ENCODE measurements around the gene ADGRL4. TPM values are rescaled to one million over a fixed set of nuclear protein-coding genes. Genes with fewer than 3 reads are reported as not detected.

The ADGRL4 gene
- total and polyA plus RNA-seq, 2 experiments from 2014 or later: 0.24 to 0.32 TPM

DNA sequence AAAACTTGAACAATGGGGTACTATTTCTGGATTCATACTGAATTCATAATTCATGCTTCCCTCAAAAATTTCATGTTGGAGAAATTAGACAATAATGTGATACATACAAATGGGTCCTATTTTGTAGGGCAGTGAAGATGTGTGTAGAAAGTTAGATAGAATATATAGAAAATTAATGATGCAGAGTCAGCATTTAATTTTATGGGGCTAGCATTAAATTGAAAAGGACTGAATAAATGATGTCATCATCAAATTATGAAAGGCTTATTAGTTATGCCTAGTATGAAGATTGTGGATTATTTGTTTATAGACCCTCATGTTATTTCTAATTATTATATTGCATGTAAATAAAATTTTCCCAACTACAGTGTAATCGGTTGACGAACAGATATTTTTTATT, 119.1 kb downstream of the ADGRL4 start:
- no peaks in the 10 kb centered on the region for H3K4me1 ChIP-seq (ENCODE audit: insufficient read depth)
- no peak overlapping the region for H3K27ac Mint-ChIP-seq
- H3K4me1 Mint-ChIP-seq: peaks cover 13% of the 10 kb centered on the region
- H3F3A ChIP-seq (replicated peaks; ENCODE audit: low read depth): no peaks in the 10 kb centered on the region
- no peaks in the 10 kb centered on the region for H3K27me3 ChIP-seq (ENCODE audit: insufficient read depth)
- no peaks in the 10 kb centered on the region for H3K9me2 ChIP-seq (ENCODE audit: insufficient read depth)
- H4K20me1 ChIP-seq (replicated peaks; ENCODE audit: insufficient read depth): no peaks in the 10 kb centered on the region
- H3K36me3 Mint-ChIP-seq (ENCODE audit: low read depth): no peaks in the 10 kb centered on the region
- H3K79me2 ChIP-seq (replicated peaks; ENCODE audit: insufficient read depth): no peaks in the 10 kb centered on the region
- no peaks in the 10 kb centered on the region for H3K36me3 ChIP-seq (ENCODE audit: insufficient read depth)
- H2AFZ ChIP-seq: no peak overlapping the region
- ATAC-seq (no peak), DNase-seq (ENCODE audit: low spot score) (no peak)
- H3K4me3 ChIP-seq: no peak overlapping the region
- no peak overlapping the region for H3K27ac ChIP-seq (ENCODE audit: low read depth)
- H3K27me3 Mint-ChIP-seq (ENCODE audit: insufficient read depth, low read depth, poor library complexity): peaks cover 2% of the 10 kb centered on the region
- TF ChIP-seq, protein P1, sequence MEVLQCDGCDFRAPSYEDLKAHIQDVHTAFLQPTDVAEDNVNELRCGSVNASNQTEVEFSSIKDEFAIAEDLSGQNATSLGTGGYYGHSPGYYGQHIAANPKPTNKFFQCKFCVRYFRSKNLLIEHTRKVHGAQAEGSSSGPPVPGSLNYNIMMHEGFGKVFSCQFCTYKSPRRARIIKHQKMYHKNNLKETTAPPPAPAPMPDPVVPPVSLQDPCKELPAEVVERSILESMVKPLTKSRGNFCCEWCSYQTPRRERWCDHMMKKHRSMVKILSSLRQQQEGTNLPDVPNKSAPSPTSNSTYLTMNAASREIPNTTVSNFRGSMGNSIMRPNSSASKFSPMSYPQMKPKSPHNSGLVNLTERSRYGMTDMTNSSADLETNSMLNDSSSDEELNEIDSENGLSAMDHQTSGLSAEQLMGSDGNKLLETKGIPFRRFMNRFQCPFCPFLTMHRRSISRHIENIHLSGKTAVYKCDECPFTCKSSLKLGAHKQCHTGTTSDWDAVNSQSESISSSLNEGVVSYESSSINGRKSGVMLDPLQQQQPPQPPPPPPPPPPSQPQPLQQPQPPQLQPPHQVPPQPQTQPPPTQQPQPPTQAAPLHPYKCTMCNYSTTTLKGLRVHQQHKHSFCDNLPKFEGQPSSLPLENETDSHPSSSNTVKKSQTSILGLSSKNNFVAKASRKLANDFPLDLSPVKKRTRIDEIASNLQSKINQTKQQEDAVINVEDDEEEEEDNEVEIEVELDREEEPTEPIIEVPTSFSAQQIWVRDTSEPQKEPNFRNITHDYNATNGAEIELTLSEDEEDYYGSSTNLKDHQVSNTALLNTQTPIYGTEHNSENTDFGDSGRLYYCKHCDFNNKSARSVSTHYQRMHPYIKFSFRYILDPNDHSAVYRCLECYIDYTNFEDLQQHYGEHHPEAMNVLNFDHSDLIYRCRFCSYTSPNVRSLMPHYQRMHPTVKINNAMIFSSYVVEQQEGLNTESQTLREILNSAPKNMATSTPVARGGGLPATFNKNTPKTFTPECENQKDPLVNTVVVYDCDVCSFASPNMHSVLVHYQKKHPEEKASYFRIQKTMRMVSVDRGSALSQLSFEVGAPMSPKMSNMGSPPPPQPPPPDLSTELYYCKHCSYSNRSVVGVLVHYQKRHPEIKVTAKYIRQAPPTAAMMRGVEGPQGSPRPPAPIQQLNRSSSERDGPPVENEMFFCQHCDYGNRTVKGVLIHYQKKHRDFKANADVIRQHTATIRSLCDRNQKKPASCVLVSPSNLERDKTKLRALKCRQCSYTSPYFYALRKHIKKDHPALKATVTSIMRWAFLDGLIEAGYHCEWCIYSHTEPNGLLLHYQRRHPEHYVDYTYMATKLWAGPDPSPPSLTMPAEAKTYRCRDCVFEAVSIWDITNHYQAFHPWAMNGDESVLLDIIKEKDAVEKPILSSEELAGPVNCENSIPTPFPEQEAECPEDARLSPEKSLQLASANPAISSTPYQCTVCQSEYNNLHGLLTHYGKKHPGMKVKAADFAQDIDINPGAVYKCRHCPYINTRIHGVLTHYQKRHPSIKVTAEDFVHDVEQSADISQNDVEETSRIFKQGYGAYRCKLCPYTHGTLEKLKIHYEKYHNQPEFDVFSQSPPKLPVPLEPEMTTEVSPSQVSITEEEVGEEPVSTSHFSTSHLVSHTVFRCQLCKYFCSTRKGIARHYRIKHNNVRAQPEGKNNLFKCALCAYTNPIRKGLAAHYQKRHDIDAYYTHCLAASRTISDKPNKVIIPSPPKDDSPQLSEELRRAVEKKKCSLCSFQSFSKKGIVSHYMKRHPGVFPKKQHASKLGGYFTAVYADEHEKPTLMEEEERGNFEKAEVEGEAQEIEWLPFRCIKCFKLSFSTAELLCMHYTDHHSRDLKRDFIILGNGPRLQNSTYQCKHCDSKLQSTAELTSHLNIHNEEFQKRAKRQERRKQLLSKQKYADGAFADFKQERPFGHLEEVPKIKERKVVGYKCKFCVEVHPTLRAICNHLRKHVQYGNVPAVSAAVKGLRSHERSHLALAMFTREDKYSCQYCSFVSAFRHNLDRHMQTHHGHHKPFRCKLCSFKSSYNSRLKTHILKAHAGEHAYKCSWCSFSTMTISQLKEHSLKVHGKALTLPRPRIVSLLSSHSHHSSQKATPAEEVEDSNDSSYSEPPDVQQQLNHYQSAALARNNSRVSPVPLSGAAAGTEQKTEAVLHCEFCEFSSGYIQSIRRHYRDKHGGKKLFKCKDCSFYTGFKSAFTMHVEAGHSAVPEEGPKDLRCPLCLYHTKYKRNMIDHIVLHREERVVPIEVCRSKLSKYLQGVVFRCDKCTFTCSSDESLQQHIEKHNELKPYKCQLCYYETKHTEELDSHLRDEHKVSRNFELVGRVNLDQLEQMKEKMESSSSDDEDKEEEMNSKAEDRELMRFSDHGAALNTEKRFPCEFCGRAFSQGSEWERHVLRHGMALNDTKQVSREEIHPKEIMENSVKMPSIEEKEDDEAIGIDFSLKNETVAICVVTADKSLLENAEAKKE (CRISPR knock-in tag; IDR thresholded peaks at IDR 0.05): no peak
- no peak for TF ChIP-seq ZNF114 (CRISPR knock-in tag; IDR thresholded peaks at IDR 0.05)
- no peak for TF ChIP-seq STAT1 (IDR thresholded peaks at IDR 0.05; ENCODE audit: unreplicated experiment)
- TF ChIP-seq, protein P2, sequence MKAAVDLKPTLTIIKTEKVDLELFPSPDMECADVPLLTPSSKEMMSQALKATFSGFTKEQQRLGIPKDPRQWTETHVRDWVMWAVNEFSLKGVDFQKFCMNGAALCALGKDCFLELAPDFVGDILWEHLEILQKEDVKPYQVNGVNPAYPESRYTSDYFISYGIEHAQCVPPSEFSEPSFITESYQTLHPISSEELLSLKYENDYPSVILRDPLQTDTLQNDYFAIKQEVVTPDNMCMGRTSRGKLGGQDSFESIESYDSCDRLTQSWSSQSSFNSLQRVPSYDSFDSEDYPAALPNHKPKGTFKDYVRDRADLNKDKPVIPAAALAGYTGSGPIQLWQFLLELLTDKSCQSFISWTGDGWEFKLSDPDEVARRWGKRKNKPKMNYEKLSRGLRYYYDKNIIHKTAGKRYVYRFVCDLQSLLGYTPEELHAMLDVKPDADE (IDR thresholded peaks at IDR 0.05): no peak
- TF ChIP-seq NANOG (IDR thresholded peaks at IDR 0.05; ENCODE audit: borderline replicate concordance): no peak
- TF ChIP-seq, protein P3, sequence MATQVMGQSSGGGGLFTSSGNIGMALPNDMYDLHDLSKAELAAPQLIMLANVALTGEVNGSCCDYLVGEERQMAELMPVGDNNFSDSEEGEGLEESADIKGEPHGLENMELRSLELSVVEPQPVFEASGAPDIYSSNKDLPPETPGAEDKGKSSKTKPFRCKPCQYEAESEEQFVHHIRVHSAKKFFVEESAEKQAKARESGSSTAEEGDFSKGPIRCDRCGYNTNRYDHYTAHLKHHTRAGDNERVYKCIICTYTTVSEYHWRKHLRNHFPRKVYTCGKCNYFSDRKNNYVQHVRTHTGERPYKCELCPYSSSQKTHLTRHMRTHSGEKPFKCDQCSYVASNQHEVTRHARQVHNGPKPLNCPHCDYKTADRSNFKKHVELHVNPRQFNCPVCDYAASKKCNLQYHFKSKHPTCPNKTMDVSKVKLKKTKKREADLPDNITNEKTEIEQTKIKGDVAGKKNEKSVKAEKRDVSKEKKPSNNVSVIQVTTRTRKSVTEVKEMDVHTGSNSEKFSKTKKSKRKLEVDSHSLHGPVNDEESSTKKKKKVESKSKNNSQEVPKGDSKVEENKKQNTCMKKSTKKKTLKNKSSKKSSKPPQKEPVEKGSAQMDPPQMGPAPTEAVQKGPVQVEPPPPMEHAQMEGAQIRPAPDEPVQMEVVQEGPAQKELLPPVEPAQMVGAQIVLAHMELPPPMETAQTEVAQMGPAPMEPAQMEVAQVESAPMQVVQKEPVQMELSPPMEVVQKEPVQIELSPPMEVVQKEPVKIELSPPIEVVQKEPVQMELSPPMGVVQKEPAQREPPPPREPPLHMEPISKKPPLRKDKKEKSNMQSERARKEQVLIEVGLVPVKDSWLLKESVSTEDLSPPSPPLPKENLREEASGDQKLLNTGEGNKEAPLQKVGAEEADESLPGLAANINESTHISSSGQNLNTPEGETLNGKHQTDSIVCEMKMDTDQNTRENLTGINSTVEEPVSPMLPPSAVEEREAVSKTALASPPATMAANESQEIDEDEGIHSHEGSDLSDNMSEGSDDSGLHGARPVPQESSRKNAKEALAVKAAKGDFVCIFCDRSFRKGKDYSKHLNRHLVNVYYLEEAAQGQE (IDR thresholded peaks at IDR 0.05; ENCODE audit: unreplicated experiment): no peak
- no peak for TF ChIP-seq JUNB (IDR thresholded peaks at IDR 0.05; ENCODE audit: unreplicated experiment)
- TF ChIP-seq CREB1 (CRISPR knock-in tag; IDR thresholded peaks at IDR 0.05; ENCODE audit: low read depth): no peak
- TF ChIP-seq ZNF331 (CRISPR knock-in tag; IDR thresholded peaks at IDR 0.05; ENCODE audit: low read depth): no peak
- TF ChIP-seq, protein P4, sequence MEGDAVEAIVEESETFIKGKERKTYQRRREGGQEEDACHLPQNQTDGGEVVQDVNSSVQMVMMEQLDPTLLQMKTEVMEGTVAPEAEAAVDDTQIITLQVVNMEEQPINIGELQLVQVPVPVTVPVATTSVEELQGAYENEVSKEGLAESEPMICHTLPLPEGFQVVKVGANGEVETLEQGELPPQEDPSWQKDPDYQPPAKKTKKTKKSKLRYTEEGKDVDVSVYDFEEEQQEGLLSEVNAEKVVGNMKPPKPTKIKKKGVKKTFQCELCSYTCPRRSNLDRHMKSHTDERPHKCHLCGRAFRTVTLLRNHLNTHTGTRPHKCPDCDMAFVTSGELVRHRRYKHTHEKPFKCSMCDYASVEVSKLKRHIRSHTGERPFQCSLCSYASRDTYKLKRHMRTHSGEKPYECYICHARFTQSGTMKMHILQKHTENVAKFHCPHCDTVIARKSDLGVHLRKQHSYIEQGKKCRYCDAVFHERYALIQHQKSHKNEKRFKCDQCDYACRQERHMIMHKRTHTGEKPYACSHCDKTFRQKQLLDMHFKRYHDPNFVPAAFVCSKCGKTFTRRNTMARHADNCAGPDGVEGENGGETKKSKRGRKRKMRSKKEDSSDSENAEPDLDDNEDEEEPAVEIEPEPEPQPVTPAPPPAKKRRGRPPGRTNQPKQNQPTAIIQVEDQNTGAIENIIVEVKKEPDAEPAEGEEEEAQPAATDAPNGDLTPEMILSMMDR (conservative IDR thresholded peaks at IDR 0.05; ENCODE audit: low read depth in 2 of 2): no peak
- TF ChIP-seq EZH2 (IDR thresholded peaks at IDR 0.05; ENCODE audit: low read depth, unreplicated experiment): no peak
- no peak for TF ChIP-seq EZH2phosphoT487 (IDR thresholded peaks at IDR 0.05; ENCODE audit: unreplicated experiment)
- TF ChIP-seq POLR2AphosphoS5 (IDR thresholded peaks at IDR 0.05; ENCODE audit: low read depth): no peak
- no peak overlapping the region for H3K4me2 ChIP-seq
- no peaks in the 10 kb centered on the region for H3K9me3 Mint-ChIP-seq
- H3K4me3 Mint-ChIP-seq: no peak overlapping the region

All from GM23338 (cell line).